AG09319 (cell line): ENCODE results near the gene NRXN2.

Experiments
- DNase-seq: peaks from one replicate; pipeline ENCODE4 v3.0.0-alpha.2; 2010; ENCODE audit warnings: low read depth; ENCODE audit errors: extremely low read depth
- CTCF ChIP-seq: IDR thresholded peaks from 2 replicates; pipeline ENCODE4 v1.5.1; 2011; ENCODE audit warnings: low read depth, mild to moderate bottlenecking, inconsistent platforms, low read length, moderate library complexity

Gene NRXN2

GRCh38 chr11:64723117-64723906 is at the start of gene NRXN2:
NRXN2 (minus strand) TSS chr11:64723197; CDS start chr11:64713699, 9,498 bp downstream.
- peak; percentile 98 for TF ChIP-seq CTCF

GRCh38 chr11:64772303-64773018 is 49.5 kb upstream of the NRXN2 start:
- no peak for DNase-seq
- no peak for TF ChIP-seq CTCF

More at GRCh38 chr11:64723117-64723906, at the start of gene NRXN2:
- DNase-seq: peak; percentile 38

- DNase-seq: no peak
- no peak for TF ChIP-seq CTCF
Observed at GRCh38 chr11:64771861-64772260, 48.9 kb upstream of the NRXN2 start.

- TF ChIP-seq CTCF: no peak
- DNase-seq: no peak
Observed at GRCh38 chr11:64770120-64770519, 47.1 kb upstream of the NRXN2 start.

DNA sequence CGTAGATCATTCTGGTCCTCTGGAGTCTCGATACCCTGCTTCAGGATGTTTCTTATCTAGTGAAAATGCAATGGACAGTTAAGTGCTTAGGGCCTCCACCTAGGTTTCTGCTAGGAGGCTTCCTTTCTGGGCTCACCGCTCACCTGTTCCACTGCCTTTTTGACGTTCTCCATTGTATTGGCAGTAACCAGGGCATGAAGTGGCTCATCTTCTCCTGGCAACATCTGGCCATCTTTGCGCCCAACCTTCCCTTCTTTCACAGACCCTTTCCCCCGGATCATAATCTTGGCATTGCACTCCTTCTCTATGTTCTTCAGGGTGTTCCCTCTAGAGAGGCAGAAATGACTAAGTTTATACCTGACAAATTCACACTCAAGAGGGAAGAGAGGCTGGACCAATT is 46.3 kb upstream of the NRXN2 start:
- TF ChIP-seq CTCF: no peak
- no peak for DNase-seq

DNA sequence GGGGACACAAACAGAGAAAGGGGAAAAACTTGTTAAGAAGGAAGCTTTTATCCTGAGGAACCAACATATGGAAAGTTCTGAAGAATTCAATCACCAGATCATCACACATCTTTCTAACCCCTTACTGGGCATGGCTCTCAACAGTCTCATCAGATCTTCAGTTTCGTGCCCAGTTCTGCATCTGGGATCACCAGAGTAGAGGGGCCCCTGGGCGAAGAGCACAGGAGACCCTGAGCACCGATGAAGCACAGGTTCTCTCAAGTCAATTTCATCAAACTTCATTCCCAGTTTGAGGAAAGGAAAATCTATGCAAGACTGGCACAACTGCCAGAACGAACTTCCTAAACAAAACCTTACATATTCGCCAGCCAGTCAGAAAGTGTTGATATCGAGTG is 45.3 kb upstream of the NRXN2 start:
- no peak for DNase-seq
- TF ChIP-seq CTCF: no peak
